SH-SY5Y (cell line): Measurements from ENCODE around the gene PSEN2.

Experiments used
- GATA2 ChIP-seq: IDR thresholded peaks from 2 replicates; pipeline ENCODE4 v1.6.1; 2011; ENCODE audit warnings: mild to moderate bottlenecking, low read depth, low read length
- GATA3 ChIP-seq: IDR thresholded peaks from 2 replicates; pipeline ENCODE4 v1.6.1; 2011; ENCODE audit warnings: low read depth, mild to moderate bottlenecking, low read length, moderate library complexity

GRCh38 chr1:226904772-226905171, 34.4 kb downstream of the PSEN2 start:
- TF ChIP-seq GATA2 (no peak), GATA3 (no peak)
